Measurements from ENCODE around the gene DNAJC11. TPM values are rescaled to one million over a fixed set of nuclear protein-coding genes. Genes with fewer than 3 reads are reported as not detected.

The DNAJC11 gene
- 30.2 to 36.1 TPM (median 33.4 TPM) in 5 replicates for total RNA-seq (2022; extraction: Qiagen RNA extraction)

DNA sequence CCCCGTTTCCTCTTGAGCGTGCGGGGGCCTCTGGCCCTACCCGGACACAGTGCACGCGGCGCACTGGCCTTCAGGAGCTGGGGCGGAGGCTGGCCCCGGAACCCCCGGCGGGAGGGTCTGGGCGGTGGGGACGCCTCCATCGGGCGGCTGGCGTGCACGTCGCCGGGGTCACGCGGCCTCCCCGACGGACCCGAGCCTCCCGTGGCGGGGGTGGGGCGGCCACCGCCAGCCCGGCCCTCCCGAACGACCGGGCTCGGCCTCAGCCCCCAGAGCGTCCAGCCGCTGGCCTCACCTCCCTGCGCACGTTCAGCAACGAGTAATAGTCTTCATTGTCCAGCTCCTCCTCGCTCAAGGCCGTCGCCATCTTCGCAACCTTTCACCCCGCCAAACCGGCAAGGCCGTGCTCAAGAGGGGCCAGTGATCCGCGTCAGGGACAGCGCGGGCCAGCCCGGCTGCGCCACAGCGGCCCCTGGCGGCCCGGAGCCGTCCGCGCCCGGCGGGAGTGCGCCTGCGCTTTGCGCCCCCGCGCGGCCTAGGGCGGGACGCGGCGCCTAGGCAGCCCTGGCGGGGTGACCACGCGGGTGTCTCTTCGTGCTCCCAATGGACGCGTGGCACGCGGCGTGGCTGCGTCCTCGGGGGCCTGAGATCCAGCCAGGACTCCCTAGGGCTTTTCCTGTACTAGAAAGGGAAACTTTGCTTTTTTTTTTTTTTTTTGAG lies at the start of gene DNAJC11:
Gene DNAJC11 (minus strand): TSS at position 380 of the 717 bp plus-strand sequence. CDS start 16 bp downstream, at position 364.

DNA sequence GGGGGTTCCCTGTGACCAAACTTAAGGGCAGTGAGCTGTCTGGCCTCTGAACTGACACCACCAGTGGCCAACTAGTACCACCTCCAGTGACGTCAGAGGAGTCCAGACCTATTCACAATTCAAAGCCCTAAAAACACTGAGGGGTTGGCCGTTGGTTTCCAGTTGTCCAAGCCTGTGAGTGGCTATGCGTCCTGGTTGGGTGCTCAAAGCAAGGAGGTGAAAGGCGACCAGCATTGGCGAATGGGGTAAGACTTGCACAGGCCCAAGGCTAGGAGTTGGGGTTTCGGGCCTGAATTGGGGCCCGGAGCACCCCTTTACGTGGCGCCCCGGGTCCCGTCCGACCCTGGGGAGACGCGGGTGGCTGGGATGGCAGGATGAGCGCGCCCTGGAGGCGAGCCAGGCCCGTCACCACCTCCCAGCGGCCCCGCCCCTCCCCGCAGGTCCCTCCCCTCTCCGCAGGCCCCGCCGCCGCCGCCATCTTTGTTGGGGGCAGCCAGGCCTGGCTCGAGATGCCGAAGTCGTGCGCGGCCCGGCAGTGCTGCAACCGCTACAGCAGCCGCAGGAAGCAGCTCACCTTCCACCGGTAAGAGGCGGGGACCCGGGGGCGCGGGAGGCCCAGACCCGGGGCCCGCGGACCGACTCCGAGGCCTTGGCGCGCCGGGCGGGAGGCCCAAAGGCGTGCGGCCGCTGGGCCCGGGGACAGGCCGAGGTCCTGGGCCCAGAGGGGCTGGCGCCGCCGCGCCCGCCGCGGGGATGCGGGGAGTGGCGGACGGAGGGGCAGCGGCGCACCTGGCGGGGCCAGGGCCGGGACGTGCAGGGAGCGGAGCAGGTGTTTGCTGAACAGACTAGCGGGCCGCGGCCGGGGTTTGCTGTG lies 76.7 kb downstream of the DNAJC11 start, which contains the start of gene THAP3:
Gene THAP3 (plus strand): TSS at position 159 of the 874 bp plus-strand sequence. CDS start 351 bp downstream, at position 510.

GRCh38 chr1:6613361-6614018 lies 88.1 kb downstream of the DNAJC11 start, which contains the start of gene PHF13:
TSS of gene PHF13 (plus strand) at chr1:6613731. CDS start at chr1:6614067, 336 bp downstream.

DNA sequence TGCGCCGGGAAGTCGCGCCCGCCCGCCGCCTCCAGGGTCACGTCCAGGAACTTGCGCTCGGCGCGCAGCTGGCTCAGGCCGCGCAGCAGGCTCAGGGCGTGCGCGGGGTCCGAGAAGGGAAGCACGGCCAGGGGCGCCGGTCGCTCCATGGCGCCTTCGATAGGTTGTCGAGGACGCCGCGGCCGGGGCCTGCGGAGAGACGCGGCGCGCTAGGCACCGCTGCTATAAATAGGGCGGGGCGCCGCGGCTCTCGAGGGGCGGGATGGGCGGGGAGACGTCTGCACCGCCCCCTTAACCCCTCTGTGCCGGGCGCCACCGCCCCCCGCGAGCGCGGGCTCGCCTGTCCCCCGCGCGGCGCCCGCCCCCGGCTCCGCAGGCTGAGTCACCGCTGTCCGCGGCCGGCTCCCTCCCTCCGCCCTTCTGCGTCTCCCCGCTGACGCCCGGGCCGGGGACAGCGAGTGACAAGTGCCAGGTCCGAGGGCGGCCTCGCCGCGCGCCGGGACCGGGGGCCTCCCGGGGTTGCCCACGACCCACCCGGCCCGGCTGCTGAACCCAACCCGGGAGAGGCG lies 98.9 kb downstream of the DNAJC11 start, which contains the start of gene KLHL21:
Gene KLHL21 (minus strand): TSS at position 201 of the 569 bp plus-strand sequence. CDS start 52 bp downstream, at position 149.

Other genes with a start within 250 kb of the DNAJC11 start
- gene TNFRSF25, start 235.6 kb downstream of the DNAJC11 start, total RNA-seq (2022; extraction: Qiagen RNA extraction): 1.9 to 3.6 TPM (median 2.8 TPM) in 5 replicates
- gene PLEKHG5, start 210.1 kb downstream of the DNAJC11 start, total RNA-seq (2022; extraction: Qiagen RNA extraction): 2.2 to 4.0 TPM (median 3.3 TPM) in 5 replicates
- gene NOL9, start 147.3 kb downstream of the DNAJC11 start, total RNA-seq (2022; extraction: Qiagen RNA extraction): 2.9 to 5.1 TPM (median 3.6 TPM) in 5 replicates
- 0.03 TPM in 1 of 5 replicates, not detected in the others for gene TAS1R1, start 146.5 kb downstream of the DNAJC11 start, total RNA-seq (2022; extraction: Qiagen RNA extraction)
- gene ZBTB48, start 121.8 kb downstream of the DNAJC11 start, total RNA-seq (2022; extraction: Qiagen RNA extraction): 13.1 to 17.6 TPM (median 15.1 TPM) in 5 replicates
- 15.5 to 23.4 TPM (median 18.2 TPM) in 5 replicates for gene KLHL21, start 98.9 kb downstream of the DNAJC11 start, total RNA-seq (2022; extraction: Qiagen RNA extraction)
- 7.6 to 10.1 TPM (median 9.1 TPM) in 5 replicates for gene PHF13, start 88.1 kb downstream of the DNAJC11 start, total RNA-seq (2022; extraction: Qiagen RNA extraction)
- gene THAP3, start 76.9 kb downstream of the DNAJC11 start, total RNA-seq (2022; extraction: Qiagen RNA extraction): 13.6 to 18.6 TPM (median 16.7 TPM) in 5 replicates
- 62.7 to 71.0 TPM (median 65.8 TPM) in 5 replicates for gene CAMTA1, start 83.6 kb upstream of the DNAJC11 start, total RNA-seq (2022; extraction: Qiagen RNA extraction)

Data from A549 treated with AZD2906 at 1 μM for 4 hours (cell line).